ENCODE measurements around the gene NELFA. TPM values are rescaled to one million over a fixed set of nuclear protein-coding genes. Genes with fewer than 3 reads are reported as not detected.

The NELFA gene
- total RNA-seq, 4 donors from 2014 or later: 23.1 to 36.8 (median 25.0) TPM

- Histone ChIP-seq H3K4me3 (no peak overlapping the region), H3K4me1 (no peaks in the 10 kb centered on the region), H3K9me3 (no peaks in the 10 kb centered on the region), H3K36me3 (peaks cover 8 to 90% (median 10%) of the 10 kb centered on the region in 3 donors), H3K27me3 (no peaks in the 10 kb centered on the region), H3K27ac (no peak overlapping the region)
- no peak for DNase-seq
- TF ChIP-seq, protein P1, sequence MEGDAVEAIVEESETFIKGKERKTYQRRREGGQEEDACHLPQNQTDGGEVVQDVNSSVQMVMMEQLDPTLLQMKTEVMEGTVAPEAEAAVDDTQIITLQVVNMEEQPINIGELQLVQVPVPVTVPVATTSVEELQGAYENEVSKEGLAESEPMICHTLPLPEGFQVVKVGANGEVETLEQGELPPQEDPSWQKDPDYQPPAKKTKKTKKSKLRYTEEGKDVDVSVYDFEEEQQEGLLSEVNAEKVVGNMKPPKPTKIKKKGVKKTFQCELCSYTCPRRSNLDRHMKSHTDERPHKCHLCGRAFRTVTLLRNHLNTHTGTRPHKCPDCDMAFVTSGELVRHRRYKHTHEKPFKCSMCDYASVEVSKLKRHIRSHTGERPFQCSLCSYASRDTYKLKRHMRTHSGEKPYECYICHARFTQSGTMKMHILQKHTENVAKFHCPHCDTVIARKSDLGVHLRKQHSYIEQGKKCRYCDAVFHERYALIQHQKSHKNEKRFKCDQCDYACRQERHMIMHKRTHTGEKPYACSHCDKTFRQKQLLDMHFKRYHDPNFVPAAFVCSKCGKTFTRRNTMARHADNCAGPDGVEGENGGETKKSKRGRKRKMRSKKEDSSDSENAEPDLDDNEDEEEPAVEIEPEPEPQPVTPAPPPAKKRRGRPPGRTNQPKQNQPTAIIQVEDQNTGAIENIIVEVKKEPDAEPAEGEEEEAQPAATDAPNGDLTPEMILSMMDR (IDR thresholded peaks at IDR 0.05): no peak
- no peak for TF ChIP-seq POLR2A (IDR thresholded peaks at IDR 0.05)
- intact Hi-C loops (cut with DNase I): no loop called here
- WGBS, 2 donors: 92 to 97% methylated on average over 8 of the region's 9 CpGs
Observed at GRCh38 chr4:1953335-1953734, 55.4 kb downstream of the NELFA start.

- DNase-seq: no peak
- H3K27ac ChIP-seq: no peak overlapping the region
- peaks cover 8 to 90% (median 10%) of the 10 kb centered on the region in 3 donors for H3K36me3 ChIP-seq
- intact Hi-C loops (cut with DNase I): no loop called here
- TF ChIP-seq, protein P1 (IDR thresholded peaks at IDR 0.05): no peak
- no peak for TF ChIP-seq POLR2A (IDR thresholded peaks at IDR 0.05)
- H3K4me3 ChIP-seq: no peak overlapping the region
- 100% methylated on average over 2 to 4 of the region's 5 CpGs for WGBS, 2 donors
- H3K27me3 ChIP-seq: no peaks in the 10 kb centered on the region
- H3K9me3 ChIP-seq: no peaks in the 10 kb centered on the region
- no peaks in the 10 kb centered on the region for H3K4me1 ChIP-seq
Observed at GRCh38 chr4:1952719-1953118, 56.1 kb downstream of the NELFA start.

DNA sequence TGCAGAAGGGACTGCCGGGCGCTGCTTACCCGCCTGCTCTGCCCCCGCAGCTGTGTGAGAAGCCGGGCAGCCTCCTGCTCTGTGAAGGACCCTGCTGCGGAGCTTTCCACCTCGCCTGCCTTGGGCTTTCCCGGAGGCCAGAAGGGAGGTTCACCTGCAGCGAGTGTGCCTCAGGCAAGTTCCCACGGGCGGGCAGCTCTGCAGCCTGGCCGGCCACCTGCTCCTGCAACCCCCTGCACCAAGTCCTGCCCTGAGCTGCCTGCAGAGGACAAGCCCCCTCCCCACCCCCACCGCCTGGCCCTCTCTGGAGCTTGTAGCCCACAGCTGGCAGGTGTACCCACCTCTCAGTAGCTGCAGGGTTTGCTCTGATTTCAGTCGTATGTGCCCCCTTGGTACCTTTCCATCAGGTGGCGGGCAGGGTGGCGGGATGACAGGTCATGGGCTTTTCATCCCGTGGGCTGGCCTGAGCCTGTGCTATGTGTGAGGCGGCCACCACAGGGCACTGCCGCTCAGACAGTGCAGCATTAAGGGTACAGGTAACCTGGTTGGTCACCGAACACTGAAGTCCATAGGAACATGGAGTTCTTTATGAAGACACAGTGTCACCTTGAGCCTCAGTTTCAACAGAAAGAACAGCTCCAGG lies 56.6 kb downstream of the NELFA start:
- DNase-seq: no peak
- Histone ChIP-seq H3K36me3 (peaks cover 8 to 90% (median 10%) of the 10 kb centered on the region in 3 donors), H3K9me3 (no peaks in the 10 kb centered on the region), H3K27ac (no peak overlapping the region), H3K27me3 (no peaks in the 10 kb centered on the region), H3K4me3 (no peak overlapping the region), H3K4me1 (no peaks in the 10 kb centered on the region)
- TF ChIP-seq, protein P1 (IDR thresholded peaks at IDR 0.05): no peak
- no peak for TF ChIP-seq POLR2A (IDR thresholded peaks at IDR 0.05)
- WGBS, 2 donors: 96% methylated on average over 5 to 10 of the region's 20 CpGs
- intact Hi-C loops (cut with DNase I): no loop called here

DNA sequence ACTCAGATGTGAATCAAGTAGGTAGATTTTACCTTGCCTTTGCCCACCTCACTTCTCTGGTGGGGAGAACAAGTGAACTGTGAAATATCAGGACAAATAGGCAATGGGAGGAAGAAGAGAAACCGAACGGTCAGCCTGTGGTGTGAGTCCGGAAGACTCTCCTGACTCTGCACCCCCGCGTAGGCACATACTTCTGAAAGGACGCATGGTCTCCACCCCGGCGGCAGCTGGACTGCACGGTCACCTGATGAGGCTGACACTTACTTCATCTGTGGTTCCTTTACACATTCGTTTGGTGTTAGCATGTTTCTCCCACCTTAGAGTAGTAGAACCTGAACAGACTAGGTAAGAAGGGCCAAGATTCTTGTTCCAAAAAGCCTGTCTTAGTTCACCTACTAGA lies 58.4 kb downstream of the NELFA start:
- 77 to 94% methylated on average over 10 of the region's 10 CpGs for WGBS, 2 donors
- no peaks in the 10 kb centered on the region for H3K27me3 ChIP-seq
- intact Hi-C loops (cut with DNase I): no loop called here
- peaks cover 4 to 87% (median 10%) of the 10 kb centered on the region in 3 donors for H3K36me3 ChIP-seq
- H3K9me3 ChIP-seq: no peaks in the 10 kb centered on the region
- TF ChIP-seq, protein P1 (IDR thresholded peaks at IDR 0.05): no peak
- no peak for TF ChIP-seq POLR2A (IDR thresholded peaks at IDR 0.05)
- no peak overlapping the region for H3K27ac ChIP-seq
- H3K4me3 ChIP-seq: no peak overlapping the region
- DNase-seq: no peak
- H3K4me1 ChIP-seq: no peaks in the 10 kb centered on the region

DNA sequence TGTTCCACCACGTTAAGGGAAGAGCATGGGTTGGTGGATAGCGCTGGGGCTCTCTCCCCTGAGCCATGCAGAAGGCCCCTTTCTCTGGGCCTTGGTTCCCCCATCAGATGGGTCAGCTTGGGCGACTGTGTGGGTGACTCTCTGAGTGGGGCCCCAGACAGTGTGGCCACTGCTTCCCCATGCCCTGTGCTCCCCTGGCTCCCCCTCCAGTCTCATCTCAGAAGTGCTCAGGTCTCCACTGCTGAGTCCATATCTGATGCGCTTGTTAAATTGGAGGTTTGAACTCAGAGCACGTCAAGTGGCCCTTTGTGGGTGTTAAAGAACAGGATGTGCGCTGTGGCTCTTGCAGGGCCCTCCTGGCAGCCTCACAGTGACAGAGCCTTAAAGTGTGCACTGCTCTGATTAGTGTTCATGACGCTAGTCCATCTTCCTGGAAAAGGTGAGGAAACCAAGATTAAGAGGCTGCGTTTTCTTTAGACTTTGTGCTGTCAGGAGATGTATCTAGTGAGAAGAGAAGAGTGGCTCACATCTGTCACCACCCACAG lies 59.8 kb downstream of the NELFA start:
- intact Hi-C loops (cut with DNase I): no loop called here
- Histone ChIP-seq H3K9me3 (no peaks in the 10 kb centered on the region), H3K4me3 (no peak overlapping the region), H3K4me1 (no peaks in the 10 kb centered on the region), H3K36me3 (peaks cover 0 to 85% (median 10%) of the 10 kb centered on the region in 3 donors), H3K27ac (no peak overlapping the region), H3K27me3 (no peaks in the 10 kb centered on the region)
- WGBS, 2 donors: 90 to 95% methylated on average over 3 to 4 of the region's 8 CpGs
- DNase-seq: no peak
- no peak for TF ChIP-seq POLR2A (IDR thresholded peaks at IDR 0.05)
- TF ChIP-seq, protein P1 (IDR thresholded peaks at IDR 0.05): no peak
